Liver (tissue), 9 donors: ENCODE measurements around the gene ARID5B. TPM values are rescaled to one million over a fixed set of nuclear protein-coding genes. Genes with fewer than 3 reads are reported as not detected.

Experiments
- DNase-seq: peaks from one replicate; pipeline ENCODE4 v3.0.0-alpha.2; 2017; ENCODE audit warnings: low spot score
- H3K27ac ChIP-seq, 2 donors: one replicate each; pipeline ENCODE4 v1.7.0; 2013; ENCODE audit warnings: inconsistent platforms in 2 of 2, low read length in 2 of 2, control low read depth in 1 of 2, low read depth in 1 of 2, mild to moderate bottlenecking in 1 of 2
- H3K27me3 ChIP-seq, 4 donors: one replicate each; pipeline versions ENCODE4 v1.6.1 to v1.7.0; 2013; ENCODE audit warnings: low read length in 3 of 4, inconsistent platforms in 1 of 4, mild to moderate bottlenecking in 1 of 4, moderate library complexity in 1 of 4; ENCODE audit not compliant: control insufficient read depth in 4 of 4, insufficient read depth in 4 of 4
- H3K36me3 ChIP-seq, 4 donors: one replicate each; pipeline versions ENCODE4 v1.6.1 to v1.7.0; 2013; ENCODE audit warnings: low read length in 3 of 4, mild to moderate bottlenecking in 3 of 4, low read depth in 1 of 4, moderate library complexity in 1 of 4; ENCODE audit not compliant: control insufficient read depth in 4 of 4, insufficient read depth in 3 of 4
- H3K4me1 ChIP-seq, 4 donors: one replicate each; pipeline versions ENCODE4 v1.6.1 to v1.7.0; 2013; ENCODE audit warnings: low read length in 3 of 4, mild to moderate bottlenecking in 3 of 4, moderate library complexity in 1 of 4; ENCODE audit not compliant: control insufficient read depth in 4 of 4, insufficient read depth in 4 of 4
- H3K4me3 ChIP-seq, 3 donors: one replicate each; pipeline versions ENCODE4 v1.6.1 to v1.7.0; 2013; ENCODE audit warnings: low read length in 3 of 3, control low read depth in 1 of 3, low read depth in 1 of 3, mild to moderate bottlenecking in 1 of 3
- H3K9ac ChIP-seq, 2 donors: one replicate each; pipeline ENCODE4 v1.7.0; 2013; ENCODE audit warnings: low read length in 2 of 2, mild to moderate bottlenecking in 2 of 2, moderate library complexity in 2 of 2, control low read depth in 1 of 2, low read depth in 1 of 2
- H3K9me3 ChIP-seq, 4 donors: one replicate each; pipeline versions ENCODE4 v1.6.1 to v1.7.0; 2013; ENCODE audit warnings: low read length in 3 of 4; ENCODE audit not compliant: control insufficient read depth in 4 of 4
- ATF3 ChIP-seq: IDR thresholded peaks from 2 replicates; pipeline ENCODE4 v1.6.1; 2016; ENCODE audit warnings: antibody characterized with exemption
- CTCF ChIP-seq: fragments of 150-350 bp; IDR thresholded peaks from 2 replicates; pipeline ENCODE4 v1.5.1; 2017; ENCODE audit warnings: improper control_type of control experiment, low read depth, low read length; ENCODE audit not compliant: missing input control
- EGR1 ChIP-seq, 2 donors: IDR thresholded peaks; 2 replicates each; pipeline ENCODE4 v1.6.1; 2016 to 2018; ENCODE audit warnings: antibody characterized with exemption in 2 of 2, low read depth in 2 of 2
- FOXA1 ChIP-seq: IDR thresholded peaks from 2 replicates; pipeline ENCODE4 v1.6.1; 2016; ENCODE audit warnings: antibody characterized with exemption
- FOXA2 ChIP-seq: IDR thresholded peaks from 2 replicates; pipeline ENCODE4 v1.6.1; 2016; ENCODE audit warnings: antibody characterized with exemption
- GABPA ChIP-seq, 2 donors: IDR thresholded peaks in 1 of 2; conservative IDR thresholded peaks in 1 of 2; 2 replicates each; pipeline ENCODE4 v1.6.1; 2016; ENCODE audit warnings: antibody characterized with exemption in 2 of 2, mild to moderate bottlenecking in 1 of 2, moderate library complexity in 1 of 2
- HNF4A ChIP-seq, 2 donors: conservative IDR thresholded peaks; 2 replicates each; pipeline ENCODE4 v1.6.1; 2016; ENCODE audit warnings: antibody characterized with exemption in 2 of 2, mild to moderate bottlenecking in 2 of 2
- HNF4G ChIP-seq: IDR thresholded peaks from 2 replicates; pipeline ENCODE4 v1.6.1; 2016; ENCODE audit warnings: antibody characterized with exemption
- JUND ChIP-seq, 2 donors: IDR thresholded peaks; 2 replicates each; pipeline ENCODE4 v1.6.1; 2016; ENCODE audit warnings: antibody characterized with exemption in 2 of 2
- MAX ChIP-seq: IDR thresholded peaks from 2 replicates; pipeline ENCODE4 v1.6.1; 2016; ENCODE audit warnings: antibody characterized with exemption
- NR2F2 ChIP-seq: IDR thresholded peaks from 2 replicates; pipeline ENCODE4 v1.6.1; 2016; ENCODE audit warnings: antibody characterized with exemption
- RAD21 ChIP-seq, 2 donors: IDR thresholded peaks; 2 replicates each; pipeline ENCODE4 v1.6.1; 2016; ENCODE audit warnings: antibody characterized with exemption in 2 of 2, mild to moderate bottlenecking in 2 of 2
- REST ChIP-seq: IDR thresholded peaks from 2 replicates; pipeline ENCODE4 v1.6.1; 2016; ENCODE audit warnings: antibody characterized with exemption, mild to moderate bottlenecking
- RXRA ChIP-seq, 2 donors: IDR thresholded peaks; 2 replicates each; pipeline ENCODE4 v1.6.1; 2017 to 2018; ENCODE audit warnings: antibody characterized with exemption in 2 of 2, mild to moderate bottlenecking in 1 of 2
- SP1 ChIP-seq: IDR thresholded peaks from 2 replicates; pipeline ENCODE4 v1.6.1; 2018; ENCODE audit warnings: antibody characterized with exemption, mild to moderate bottlenecking
- TAF1 ChIP-seq: conservative IDR thresholded peaks from 2 replicates; pipeline ENCODE4 v1.6.1; 2016; ENCODE audit warnings: antibody characterized with exemption, mild to moderate bottlenecking
- YY1 ChIP-seq: IDR thresholded peaks from 2 replicates; pipeline ENCODE4 v1.6.1; 2016; ENCODE audit warnings: antibody characterized with exemption, mild to moderate bottlenecking
- ZBTB33 ChIP-seq: IDR thresholded peaks from 2 replicates; pipeline ENCODE4 v1.6.1; 2016; ENCODE audit warnings: antibody characterized with exemption
- WGBS: extraction: QIAGEN DNeasy Blood & Tissue Kit; methylation state at CpG from one replicate; pipeline ENCODE4 v1.1.7; 2013; 5-methylcytosine and 5-hydroxymethylcytosine counted together
- polyA plus RNA-seq, 2 donors: library from polyadenylated mRNA; stranded (reverse) in 1 of 2; unstranded in 1 of 2; fragments of 200-250 nt in 1 of 2; fragments of >200 nt in 1 of 2; fragmentation: Nextera tagmentation in 1 of 2; extraction: Ambion mirVana in 1 of 2; gene quantifications; one replicate each; pipeline versions ENCODE4 v1.2.1 to v1.2.3, GENCODE V29; 2013 to 2015
- total RNA-seq, 2 donors: library from RNA; depleted of rRNA; stranded (reverse); fragments of >200 nt; gene quantifications; one replicate each; pipeline ENCODE4 v1.2.3, GENCODE V29; 2014
- donor health status: healthy.
- donor health status: healthy.
- donor health status: healthy.
- donor health status: healthy.
- donor health status: healthy.

ARID5B gene
- total and polyA plus RNA-seq, 4 donors, result 1.3 to 6.4 (median 5.2) TPM

GRCh38 chr10:62054830-62055229, 153.3 kb downstream of the ARID5B start:
- Histone ChIP-seq H3K4me1 (peaks cover 6 to 18% (median 14%) of the 10 kb centered on the region in 4 donors), H3K4me3 (no peak overlapping the region), H3K9ac (no peak overlapping the region), H3K36me3 (peaks cover 4 to 17% (median 7%) of the 10 kb centered on the region in 4 donors), H3K27me3 (no peaks in the 10 kb centered on the region), H3K9me3 (no peaks in the 10 kb centered on the region), H3K27ac (peak overlapping the region in 1 of 2 donors; percentile 13)
- 81% methylated on average over 1 of the region's 1 CpG for WGBS
- DNase-seq, result no peak
- TF ChIP-seq FOXA1 (no peak), SP1 (no peak), YY1 (no peak), TAF1 (no peak), MAX (no peak), HNF4G (no peak), RXRA (IDR thresholded peaks at IDR 0.05) (no peak), ATF3 (no peak), ZBTB33 (no peak), CTCF (no peak), NR2F2 (no peak), RAD21 (IDR thresholded peaks at IDR 0.05) (no peak), JUND (IDR thresholded peaks at IDR 0.05) (no peak), REST (no peak), GABPA (IDR thresholded peaks at IDR 0.05 in 1 of 2, conservative IDR thresholded peaks at IDR 0.05 in 1 of 2) (no peak), EGR1 (IDR thresholded peaks at IDR 0.05; ENCODE audit: low read depth in 2 of 2) (no peak), FOXA2 (no peak), HNF4A (conservative IDR thresholded peaks at IDR 0.05) (no peak)
